Omental fat pad (tissue), 4 donors: ENCODE results near the gene PODN. TPM values are rescaled to one million over a fixed set of nuclear protein-coding genes. Genes with fewer than 3 reads are reported as not detected.

Experiments used
- ATAC-seq: fragments of 150-250 bp; one replicate; pipeline ENCODE4 v1.9.1; 2016; ENCODE audit warnings: mild to moderate bottlenecking, moderate library complexity; ENCODE audit not compliant: low FRiP score
- DNase-seq: peaks from one replicate; pipeline ENCODE4 v3.0.0-alpha.2; 2019; ENCODE audit warnings: low spot score
- total RNA-seq, 4 donors: library from RNA; depleted of rRNA; stranded (reverse); fragments of >200 nt; gene quantifications; one replicate each; pipeline ENCODE4 v1.1.0, GENCODE V29; 2016
- TF ChIP-seq, protein P1 (sequence below), 3 donors: fragments of 450-650 bp; IDR thresholded peaks; one replicate each; pipeline ENCODE4 v1.5.1; 2016 to 2017; ENCODE audit warnings: antibody characterized with exemption in 3 of 3, mild to moderate bottlenecking in 3 of 3, moderate library complexity in 2 of 3

PODN gene
- total RNA-seq, 4 donors from 2014 or later, result 99.8 to 440 (median 251) TPM

GRCh38 chr1:53092659-53093450 lies 30.8 kb downstream of the PODN start:
- ATAC-seq (no peak), DNase-seq (no peak)
- TF ChIP-seq, protein P1, sequence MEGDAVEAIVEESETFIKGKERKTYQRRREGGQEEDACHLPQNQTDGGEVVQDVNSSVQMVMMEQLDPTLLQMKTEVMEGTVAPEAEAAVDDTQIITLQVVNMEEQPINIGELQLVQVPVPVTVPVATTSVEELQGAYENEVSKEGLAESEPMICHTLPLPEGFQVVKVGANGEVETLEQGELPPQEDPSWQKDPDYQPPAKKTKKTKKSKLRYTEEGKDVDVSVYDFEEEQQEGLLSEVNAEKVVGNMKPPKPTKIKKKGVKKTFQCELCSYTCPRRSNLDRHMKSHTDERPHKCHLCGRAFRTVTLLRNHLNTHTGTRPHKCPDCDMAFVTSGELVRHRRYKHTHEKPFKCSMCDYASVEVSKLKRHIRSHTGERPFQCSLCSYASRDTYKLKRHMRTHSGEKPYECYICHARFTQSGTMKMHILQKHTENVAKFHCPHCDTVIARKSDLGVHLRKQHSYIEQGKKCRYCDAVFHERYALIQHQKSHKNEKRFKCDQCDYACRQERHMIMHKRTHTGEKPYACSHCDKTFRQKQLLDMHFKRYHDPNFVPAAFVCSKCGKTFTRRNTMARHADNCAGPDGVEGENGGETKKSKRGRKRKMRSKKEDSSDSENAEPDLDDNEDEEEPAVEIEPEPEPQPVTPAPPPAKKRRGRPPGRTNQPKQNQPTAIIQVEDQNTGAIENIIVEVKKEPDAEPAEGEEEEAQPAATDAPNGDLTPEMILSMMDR (IDR thresholded peaks at IDR 0.05), result no peak

GRCh38 chr1:53093451-53093754 lies 31.4 kb downstream of the PODN start:
- TF ChIP-seq, protein P1 (IDR thresholded peaks at IDR 0.05), result no peak
- DNase-seq, result no peak
- ATAC-seq, result no peak

GRCh38 chr1:53093778-53094532 lies 31.9 kb downstream of the PODN start:
- ATAC-seq, result peak; percentile 21
- TF ChIP-seq, protein P1 (IDR thresholded peaks at IDR 0.05), result no peak

GRCh38 chr1:53094533-53094919 lies 32.5 kb downstream of the PODN start:
- ATAC-seq, result peak; percentile 26
- DNase-seq, result no peak
- TF ChIP-seq, protein P1 (IDR thresholded peaks at IDR 0.05), result no peak

More at GRCh38 chr1:53093778-53094532, 31.9 kb downstream of the PODN start:
- no peak for DNase-seq

- no peak for DNase-seq
These were observed 42.4 kb downstream of the PODN start for GRCh38 chr1:53104289-53104913.

GRCh38 chr1:53107090-53107489 lies 45.1 kb downstream of the PODN start:
- ATAC-seq, result no peak
- DNase-seq, result no peak
- TF ChIP-seq, protein P1 (IDR thresholded peaks at IDR 0.05), result no peak

More at GRCh38 chr1:53104289-53104913, 42.4 kb downstream of the PODN start:
- ATAC-seq, result no peak
- TF ChIP-seq, protein P1 (IDR thresholded peaks at IDR 0.05), result no peak
